K562 (cell line): Measurements from ENCODE around the gene SMG6. TPM values are rescaled to one million over a fixed set of nuclear protein-coding genes. Genes with fewer than 3 reads are reported as not detected.

ENCODE experiments used
- ATAC-seq: fragments of 200-7000 bp; cut with Tn5 transposase; 3 replicates; pipeline ENCODE4 v1.9.1; 2020; ENCODE audit warnings: moderate library complexity
- BruUV-seq: library from RNA; stranded (reverse); fragments of 400-500 nt; replicated peaks from 2 replicates; lab custom pipeline; 2021; lab: Mats Ljungman, UMichigan
- CTCF ChIA-PET: fragments of 300-600 bp; formaldehyde crosslinking; extraction: SDS; loops from one replicate; lab custom pipeline; 2021; ENCODE audit warnings: low intra/inter-chr PET ratio; lab: Yijun Ruan, JAX
- POLR2A ChIA-PET: fragments of 300-600, 350-650 bp; sonication (Branson Sonifier 250); formaldehyde crosslinking; extraction: SDS; loops from one replicate; lab custom pipeline; 2021; ENCODE audit warnings: antibody characterized with exemption, inconsistent platforms; lab: Yijun Ruan, JAX
- DNase-seq, 4 experiments: peaks; one replicate each; pipeline versions ENCODE4 v3.0.0 to v3.0.0-alpha.2; 2011 to 2018; ENCODE audit warnings: low spot score in 3 of 4, mixed read lengths in 3 of 4; ENCODE audit errors: extremely low read depth in 1 of 4
- FAIRE-seq: peaks from 2 replicates; lab custom pipeline; 2011; peaks lifted over from hg19 to GRCh38; lab: Jason Lieb, UNC
- H2AFZ ChIP-seq: 2 replicates; pipeline ENCODE4 v1.6.0; 2011; ENCODE audit warnings: low read depth, low read length, control low read depth, inconsistent platforms
- H3K27ac ChIP-seq: fragments of 200-600 bp; 3 replicates; pipeline ENCODE4 v1.8.0; 2011; ENCODE audit warnings: low read depth, mild to moderate bottlenecking, control low read depth, inconsistent platforms, low read length, moderate library complexity, mixed read lengths; ENCODE audit errors: extremely low read depth
- H3K27me3 ChIP-seq, 2 experiments: fragments of 300-600 bp in 1 of 2; 2 replicates in 1 of 2; 3 replicates in 1 of 2; pipeline versions ENCODE4 v1.6.0 to v1.8.0; 2011; ENCODE audit warnings: inconsistent platforms in 2 of 2, low read length in 2 of 2, mild to moderate bottlenecking in 1 of 2, mixed read lengths in 1 of 2, moderate library complexity in 1 of 2; ENCODE audit not compliant: control insufficient read depth in 2 of 2, insufficient read depth in 2 of 2
- H3K36me3 ChIP-seq: fragments of 300-600 bp; 3 replicates; pipeline ENCODE4 v1.8.0; 2011; ENCODE audit warnings: mild to moderate bottlenecking, low read length, inconsistent platforms; ENCODE audit not compliant: control insufficient read depth, insufficient read depth
- H3K4me1 ChIP-seq, 2 experiments: fragments of 200-600 bp in 1 of 2; replicated peaks in 1 of 2; 2 replicates in 1 of 2; 3 replicates in 1 of 2; pipeline versions ENCODE4 v1.5.1 to v1.8.0; 2011; ENCODE audit warnings: inconsistent platforms in 2 of 2, low read length in 2 of 2, mild to moderate bottlenecking in 1 of 2, mixed read lengths in 1 of 2, moderate library complexity in 1 of 2; ENCODE audit not compliant: control insufficient read depth in 2 of 2, insufficient read depth in 2 of 2
- H3K4me2 ChIP-seq: 2 replicates; pipeline ENCODE4 v1.6.1; 2011; ENCODE audit warnings: low read length, control low read depth, inconsistent platforms, mixed read lengths; ENCODE audit not compliant: insufficient read depth
- H3K4me3 ChIP-seq: fragments of 200-600 bp; sonication (generic), shearing (Covaris generic); 2 replicates; pipeline ENCODE4 v1.5.1; 2016; ENCODE audit warnings: control low read depth, inconsistent platforms
- H3K79me2 ChIP-seq: fragments of 200-600 bp; 3 replicates; pipeline ENCODE4 v1.8.0; 2011; ENCODE audit warnings: low read length, inconsistent platforms; ENCODE audit not compliant: control insufficient read depth, insufficient read depth
- H3K9ac ChIP-seq, 2 experiments: 2 replicates each; pipeline versions ENCODE4 v1.6.0 to v1.6.1; 2011; ENCODE audit warnings: low read depth in 2 of 2, low read length in 2 of 2, control low read depth in 1 of 2, inconsistent platforms in 1 of 2, mild to moderate bottlenecking in 1 of 2, mixed read lengths in 1 of 2; ENCODE audit not compliant: insufficient read depth in 1 of 2
- H3K9me1 ChIP-seq: one replicate; pipeline ENCODE4 v1.6.0; 2011; ENCODE audit warnings: inconsistent platforms, mild to moderate bottlenecking, low read length, moderate library complexity; ENCODE audit not compliant: control insufficient read depth, insufficient read depth
- H3K9me3 ChIP-seq: replicated peaks from 2 replicates; pipeline ENCODE4 v1.5.1; 2011; ENCODE audit warnings: low read depth, low read length, inconsistent platforms; ENCODE audit not compliant: control insufficient read depth, insufficient read depth
- H4K20me1 ChIP-seq: replicated peaks from 2 replicates; pipeline ENCODE4 v1.6.1; 2011; ENCODE audit warnings: low read length, inconsistent platforms, mixed read lengths; ENCODE audit not compliant: control insufficient read depth, insufficient read depth
- HEY1 ChIP-seq: fragments of 250-450 bp; sonication (Bioruptor Pico); IDR thresholded peaks from 2 replicates; pipeline ENCODE4 v1.5.0; 2020; ENCODE audit warnings: mild to moderate bottlenecking, moderate library complexity, borderline replicate concordance
- HOXB6 ChIP-seq: fragments of 250-450 bp; sonication (Bioruptor Pico); IDR thresholded peaks from 2 replicates; pipeline ENCODE4 v1.5.1; 2022; ENCODE audit warnings: mild to moderate bottlenecking, borderline replicate concordance
- NBN ChIP-seq: fragments of 450-650 bp; IDR thresholded peaks from 2 replicates; pipeline ENCODE4 v1.6.1; 2016; ENCODE audit warnings: low read depth, mild to moderate bottlenecking
- NR0B1 ChIP-seq: fragments of 450-650 bp; IDR thresholded peaks from one replicate; pipeline ENCODE4 v1.6.1; 2018; ENCODE audit warnings: mild to moderate bottlenecking, moderate library complexity; ENCODE audit not compliant: partially characterized antibody
- PHB ChIP-seq: fragments of 250-450 bp; sonication (Bioruptor Pico); IDR thresholded peaks from 2 replicates; pipeline ENCODE4 v1.5.0; 2021
- PHB2 ChIP-seq: fragments of 450-650 bp; IDR thresholded peaks from 2 replicates; pipeline ENCODE4 v1.6.1; 2017; ENCODE audit warnings: low read depth
- PKNOX1 ChIP-seq: fragments of 450-650 bp; IDR thresholded peaks from 2 replicates; pipeline ENCODE4 v1.6.1; 2016
- SAP30 ChIP-seq: fragments of 200-600 bp; sonication (generic); IDR thresholded peaks from 2 replicates; pipeline ENCODE4 v1.6.1; 2012; ENCODE audit warnings: borderline replicate concordance, low read depth, mild to moderate bottlenecking, moderate library complexity, low read length, control low read depth, inconsistent platforms; ENCODE audit not compliant: insufficient read depth, poor library complexity, severe bottlenecking
- STAT5B ChIP-seq: fragments of 250-450 bp; sonication (Bioruptor Pico); IDR thresholded peaks from 2 replicates; pipeline ENCODE4 v1.8.0; 2021; ENCODE audit warnings: mild to moderate bottlenecking, inconsistent platforms
- TAF7 ChIP-seq: fragments of 450-650 bp; IDR thresholded peaks from 2 replicates; pipeline ENCODE4 v1.6.1; 2016; ENCODE audit warnings: missing genetic modification characterization, missing compliant biosample characterization
- TFAM ChIP-seq: fragments of 250-450 bp; sonication (Bioruptor Pico); conservative IDR thresholded peaks from 2 replicates; pipeline ENCODE4 v1.5.0; 2021; ENCODE audit warnings: mild to moderate bottlenecking, moderate library complexity
- TFE3 ChIP-seq: fragments of 450-650 bp; formaldehyde crosslinking; IDR thresholded peaks from 2 replicates; pipeline ENCODE4 v1.4.0; 2020; ENCODE audit warnings: mild to moderate bottlenecking, mixed read lengths
- THAP7 ChIP-seq: fragments of 250-450 bp; sonication (Bioruptor Pico); IDR thresholded peaks from 2 replicates; pipeline ENCODE4 v1.5.0; 2021
- ZBTB2 ChIP-seq: fragments of 450-650 bp; IDR thresholded peaks from 2 replicates; pipeline ENCODE4 v1.6.1; 2016; ENCODE audit warnings: antibody characterized with exemption
- ZNF311 ChIP-seq: fragments of 250-450 bp; sonication (Bioruptor Pico); IDR thresholded peaks from 2 replicates; pipeline ENCODE4 v1.4.0; 2020; ENCODE audit warnings: mild to moderate bottlenecking, moderate library complexity
- WGBS: fragments of 100-300 bp; shearing (Covaris generic); methylation state at CpG from one replicate; pipeline ENCODE4 v1.1.6; 2016; ENCODE audit warnings: low coverage, mixed read lengths; ENCODE audit not compliant: insufficient coverage; ENCODE audit errors: missing lambda C conversion rate; 5-methylcytosine and 5-hydroxymethylcytosine counted together
- in situ Hi-C: fragments of 300-500 bp; cut with MboI; formaldehyde crosslinking; loops from 4 replicates; pipeline ENCODE4 v1.15.0; 2018; ENCODE audit warnings: inconsistent platforms, mixed read lengths
- intact Hi-C: fragments of 100-400 bp; cut with micrococcal nuclease; formaldehyde crosslinking; loops from 2 replicates; pipeline ENCODE4 v1.14.2; 2022
- polyA plus RNA-seq, 8 experiments: library from polyadenylated mRNA; depleted of rRNA in 4 of 8; stranded (reverse) in 5 of 8; unstranded in 3 of 8; fragments of >200 nt; fragmentation: Nextera tagmentation in 2 of 8; fragmentation: Illumina TruSeq in 1 of 8; extraction: Ambion mirVana in 2 of 8; extraction: Trizol in 1 of 8; gene quantifications; 2 replicates each; pipeline versions ENCODE4 v1.2.1 to v1.2.3, GENCODE V29; 2011 to 2014; ENCODE audit warnings: inconsistent platforms in 1 of 8, missing spikeins in 1 of 8
- total RNA-seq, 7 experiments: library from RNA; depleted of rRNA in 6 of 7; stranded (reverse); fragments of >200 nt in 6 of 7; fragmentation: Illumina TruSeq in 2 of 7; extraction: Trizol in 2 of 7; gene quantifications; 2 replicates each; pipeline versions ENCODE4 v1.2.1 to v1.2.3, GENCODE V29; 2011 to 2021; ENCODE audit warnings: low replicate concordance in 1 of 7

SMG6 gene
- total and polyA plus RNA-seq, 9 of the 15 experiments (the other 6 are each of a cell fraction or from before 2014, with no cell fraction given) = 0.44 to 13.9 (median 6.0) TPM

- FAIRE-seq = no peak
- ChIA-PET POLR2A (interaction anchor here (1.2 kb wide), 1 partner anchor 10 kb away, joined by 4 read pairs; no protein-coding TSS in a partner anchor), CTCF (interaction anchor here (0.7 kb wide), 1 partner anchor 185 kb away, joined by 3 read pairs; no protein-coding TSS in a partner anchor)
- H3K9me1 ChIP-seq = no peaks in the 10 kb centered on the region
- H3K27ac ChIP-seq = no peak overlapping the region
- in situ Hi-C loops = loop anchor here (10.0 to 25.0 kb wide), 2 partner anchors 176 to 328 kb away; no protein-coding TSS in a partner anchor
- no peaks in the 10 kb centered on the region for H3K27me3 ChIP-seq
- no peak overlapping the region for H2AFZ ChIP-seq
- no peaks in the 10 kb centered on the region for H3K9me3 ChIP-seq
- no peak overlapping the region for H3K9ac ChIP-seq
- no peaks in the 10 kb centered on the region for H4K20me1 ChIP-seq
- ATAC-seq = no peak
- WGBS = 89% methylated on average over 13 of the region's 13 CpGs
- no peak overlapping the region for H3K4me2 ChIP-seq
- H3K4me3 ChIP-seq = no peak overlapping the region
- intact Hi-C loops = no loop called here
- H3K79me2 ChIP-seq = no peaks in the 10 kb centered on the region
- DNase-seq = no peak
- H3K36me3 ChIP-seq = peaks cover 33% of the 10 kb centered on the region; the same call in 2 of the 3 replicates
- BruUV-seq = no TSS peak
- H3K4me1 ChIP-seq = no peaks in the 10 kb centered on the region; a peak in 1 of 5 replicates
- TF ChIP-seq STAT5B (CRISPR knock-in tag) (no peak), HEY1 (CRISPR knock-in tag) (no peak), TFAM (CRISPR knock-in tag) (no peak), TAF7 (tag) (no peak), PHB (CRISPR knock-in tag) (no peak), ZNF311 (CRISPR knock-in tag) (no peak), NBN (no peak), HOXB6 (CRISPR knock-in tag) (no peak), PHB2 (no peak), ZBTB2 (no peak), SAP30 (no peak), THAP7 (CRISPR knock-in tag) (no peak), NR0B1 (no peak), TFE3 (CRISPR knock-in tag) (no peak), PKNOX1 (no peak)
Measured at GRCh38 chr17:2240541-2240940, 63.0 kb downstream of the SMG6 start.
